Measurements from ENCODE around the gene PPP6R3. TPM values are rescaled to one million over a fixed set of nuclear protein-coding genes. Genes with fewer than 3 reads are reported as not detected.

The PPP6R3 gene
- total RNA-seq, 2 donors from 2014 or later, result 95.0 to 103 TPM

GRCh38 chr11:68574308-68574707 is 113.8 kb downstream of the PPP6R3 start:
- no peak overlapping the region for H3K27ac ChIP-seq
- H3K4me1 ChIP-seq, result no peaks in the 10 kb centered on the region
- no peaks in the 10 kb centered on the region for H3K9me3 ChIP-seq
- H3K4me3 ChIP-seq, result no peak overlapping the region
- TF ChIP-seq CTCF (IDR thresholded peaks at IDR 0.05), result no peak
- intact Hi-C loops (cut with DNase I), result loop anchor here (10.0 kb wide), 1 partner anchor 110 kb away; the partner anchor contains the start of gene PPP6R3
- H3K36me3 ChIP-seq, result peaks cover 4% of the 10 kb centered on the region
- H3K27me3 ChIP-seq, result no peaks in the 10 kb centered on the region
- DNase-seq, result no peak
- no peak overlapping the region for H3K9ac ChIP-seq (ENCODE audit: low read depth in 2 of 2, low read length in 2 of 2)

GRCh38 chr11:68575025-68575665 is 114.6 kb downstream of the PPP6R3 start:
- no peak for DNase-seq
- Histone ChIP-seq H3K9ac (ENCODE audit: low read depth in 2 of 2, low read length in 2 of 2) (no peak overlapping the region), H3K4me3 (no peak overlapping the region), H3K4me1 (no peaks in the 10 kb centered on the region), H3K9me3 (no peaks in the 10 kb centered on the region), H3K36me3 (peaks cover 4% of the 10 kb centered on the region), H3K27ac (no peak overlapping the region), H3K27me3 (no peaks in the 10 kb centered on the region)
- intact Hi-C loops (cut with DNase I), result loop anchor here (10.0 kb wide), 1 partner anchor 110 kb away; the partner anchor contains the start of gene PPP6R3
- no peak for TF ChIP-seq CTCF (IDR thresholded peaks at IDR 0.05)

GRCh38 chr11:68579455-68579854 is 118.9 kb downstream of the PPP6R3 start:
- Histone ChIP-seq H3K27ac (no peak overlapping the region), H3K9ac (ENCODE audit: low read depth in 2 of 2, low read length in 2 of 2) (no peak overlapping the region), H3K4me3 (no peak overlapping the region), H3K27me3 (no peaks in the 10 kb centered on the region), H3K9me3 (no peaks in the 10 kb centered on the region), H3K36me3 (peaks cover 7% of the 10 kb centered on the region), H3K4me1 (no peaks in the 10 kb centered on the region)
- TF ChIP-seq CTCF (IDR thresholded peaks at IDR 0.05), result no peak
- intact Hi-C loops (cut with DNase I), result loop anchor here (10.0 kb wide), 1 partner anchor 115 kb away; the partner anchor contains the start of gene PPP6R3
- DNase-seq, result no peak

GRCh38 chr11:68581439-68581838 is 120.9 kb downstream of the PPP6R3 start:
- TF ChIP-seq CTCF (IDR thresholded peaks at IDR 0.05), result no peak
- Histone ChIP-seq H3K27me3 (no peaks in the 10 kb centered on the region), H3K36me3 (peaks cover 7% of the 10 kb centered on the region), H3K9ac (ENCODE audit: low read depth in 2 of 2, low read length in 2 of 2) (no peak overlapping the region), H3K9me3 (no peaks in the 10 kb centered on the region), H3K4me3 (no peak overlapping the region), H3K27ac (no peak overlapping the region), H3K4me1 (no peaks in the 10 kb centered on the region)
- DNase-seq, result no peak
- intact Hi-C loops (cut with DNase I), result no loop called here

GRCh38 chr11:68581901-68582300 is 121.3 kb downstream of the PPP6R3 start:
- no peak overlapping the region for H3K4me3 ChIP-seq
- peaks cover 10% of the 10 kb centered on the region for H3K36me3 ChIP-seq
- H3K4me1 ChIP-seq, result no peaks in the 10 kb centered on the region
- H3K9me3 ChIP-seq, result no peaks in the 10 kb centered on the region
- no peak for TF ChIP-seq CTCF (IDR thresholded peaks at IDR 0.05)
- no peak overlapping the region for H3K9ac ChIP-seq (ENCODE audit: low read depth in 2 of 2, low read length in 2 of 2)
- intact Hi-C loops (cut with DNase I), result no loop called here
- no peaks in the 10 kb centered on the region for H3K27me3 ChIP-seq
- no peak for DNase-seq
- H3K27ac ChIP-seq, result no peak overlapping the region
